ENCODE data around the gene BMF. TPM values are rescaled to one million over a fixed set of nuclear protein-coding genes. Genes with fewer than 3 reads are reported as not detected.

The BMF gene
- total RNA-seq, 2 donors from 2014 or later: 13.1 to 32.5 TPM

GRCh38 chr15:40051616-40052415 is 56.9 kb downstream of the BMF start:
- Histone ChIP-seq H3K4me1 (ENCODE audit: control insufficient read depth in 1 of 2, low read depth in 2 of 2) (peaks cover 0 to 10% of the 10 kb centered on the region in 2 donors), H3K36me3 (no peaks in the 10 kb centered on the region), H3K4me3 (no peak overlapping the region), H3K27me3 (replicated peaks; ENCODE audit: insufficient read depth) (no peaks in the 10 kb centered on the region), H3K9me3 (no peaks in the 10 kb centered on the region), H3K27ac (no peak overlapping the region)
- DNase-seq (ENCODE audit: low spot score) (no peak), ATAC-seq (ENCODE audit: insufficient number of reproducible peaks, low FRiP score, low read depth) (no peak)
- no peak for TF ChIP-seq CTCF (IDR thresholded peaks at IDR 0.05)

GRCh38 chr15:40050788-40051470 is 57.8 kb downstream of the BMF start:
- H3K4me1 ChIP-seq (ENCODE audit: control insufficient read depth in 1 of 2, low read depth in 2 of 2): peaks cover 0 to 10% of the 10 kb centered on the region in 2 donors
- no peak overlapping the region for H3K27ac ChIP-seq
- H3K4me3 ChIP-seq: no peak overlapping the region
- DNase-seq (ENCODE audit: low spot score): no peak
- ATAC-seq (ENCODE audit: insufficient number of reproducible peaks, low FRiP score, low read depth): no peak
- TF ChIP-seq CTCF (IDR thresholded peaks at IDR 0.05): no peak
- no peaks in the 10 kb centered on the region for H3K9me3 ChIP-seq
- no peaks in the 10 kb centered on the region for H3K27me3 ChIP-seq (replicated peaks; ENCODE audit: insufficient read depth)
- no peaks in the 10 kb centered on the region for H3K36me3 ChIP-seq

- no peak overlapping the region for H3K27ac ChIP-seq
- no peak for TF ChIP-seq CTCF (IDR thresholded peaks at IDR 0.05)
- ATAC-seq (ENCODE audit: insufficient number of reproducible peaks, low FRiP score, low read depth): no peak
- H3K4me1 ChIP-seq (ENCODE audit: control insufficient read depth in 1 of 2, low read depth in 2 of 2): peaks cover 11 to 14% of the 10 kb centered on the region in 2 donors
- no peaks in the 10 kb centered on the region for H3K36me3 ChIP-seq
- no peaks in the 10 kb centered on the region for H3K9me3 ChIP-seq
- no peak for DNase-seq (ENCODE audit: low spot score)
- no peak overlapping the region for H3K4me3 ChIP-seq
- H3K27me3 ChIP-seq (replicated peaks; ENCODE audit: insufficient read depth): no peaks in the 10 kb centered on the region
These were observed 59.7 kb downstream of the BMF start for GRCh38 chr15:40048926-40049475.

GRCh38 chr15:40048211-40048792 is 60.4 kb downstream of the BMF start:
- no peaks in the 10 kb centered on the region for H3K9me3 ChIP-seq
- H3K27me3 ChIP-seq (replicated peaks; ENCODE audit: insufficient read depth): no peaks in the 10 kb centered on the region
- H3K27ac ChIP-seq: peak overlapping the region in 1 of 2 donors; percentile 46
- ATAC-seq (ENCODE audit: insufficient number of reproducible peaks, low FRiP score, low read depth) (no peak), DNase-seq (ENCODE audit: low spot score) (no peak)
- H3K36me3 ChIP-seq: no peaks in the 10 kb centered on the region
- peaks cover 11 to 14% of the 10 kb centered on the region in 2 donors for H3K4me1 ChIP-seq (ENCODE audit: control insufficient read depth in 1 of 2, low read depth in 2 of 2)
- TF ChIP-seq CTCF (IDR thresholded peaks at IDR 0.05): no peak
- H3K4me3 ChIP-seq: no peak overlapping the region

Data from thoracic aorta (tissue), 2 donors.